Kidney epithelial cell (primary cell): ENCODE results near the gene WDR93. TPM values are rescaled to one million over a fixed set of nuclear protein-coding genes. Genes with fewer than 3 reads are reported as not detected.

Experiments
- DNase-seq: peaks from one replicate; pipeline ENCODE4 v3.0.0-alpha.2; 2010; ENCODE audit warnings: low read depth
- H3K27me3 ChIP-seq: 2 replicates; pipeline ENCODE4 v1.6.0; 2011; ENCODE audit warnings: low read length; ENCODE audit not compliant: control insufficient read depth, insufficient read depth
- H3K36me3 ChIP-seq: 2 replicates; pipeline ENCODE4 v1.5.1; 2011; ENCODE audit warnings: low read length; ENCODE audit not compliant: control insufficient read depth, insufficient read depth
- H3K4me3 ChIP-seq: 2 replicates; pipeline ENCODE4 v1.5.1; 2011; ENCODE audit warnings: low read depth, mild to moderate bottlenecking, control low read depth, low read length
- CTCF ChIP-seq: IDR thresholded peaks from 2 replicates; pipeline ENCODE4 v1.5.1; 2011; ENCODE audit warnings: mild to moderate bottlenecking, moderate library complexity, low read length, control low read depth, inconsistent platforms; ENCODE audit not compliant: insufficient read depth, poor library complexity, severe bottlenecking
- total RNA-seq: library from RNA; depleted of rRNA; stranded (reverse); fragments of >200 nt; gene quantifications from 2 replicates; pipeline ENCODE4 v1.2.3, GENCODE V29; 2015

The WDR93 gene
- total RNA-seq, 1 donor from 2014 or later: 0.25 TPM

GRCh38 chr15:89759835-89760234, 69.2 kb downstream of the WDR93 start:
- Histone ChIP-seq H3K36me3 (no peaks in the 10 kb centered on the region), H3K4me3 (no peak overlapping the region), H3K27me3 (no peaks in the 10 kb centered on the region)
- DNase-seq: no peak
- TF ChIP-seq CTCF: no peak

GRCh38 chr15:89760303-89761008, 69.8 kb downstream of the WDR93 start:
- peak; percentile 98 for TF ChIP-seq CTCF
- Histone ChIP-seq H3K36me3 (no peaks in the 10 kb centered on the region), H3K27me3 (no peaks in the 10 kb centered on the region), H3K4me3 (no peak overlapping the region)
- no peak for DNase-seq

- Histone ChIP-seq H3K27me3 (peaks cover 2% of the 10 kb centered on the region), H3K36me3 (no peaks in the 10 kb centered on the region), H3K4me3 (no peak overlapping the region)
- TF ChIP-seq CTCF: no peak
- no peak for DNase-seq
Measured at GRCh38 chr15:89761009-89761831, 70.6 kb downstream of the WDR93 start.

GRCh38 chr15:89761929-89762328, 71.3 kb downstream of the WDR93 start:
- DNase-seq: no peak
- H3K36me3 ChIP-seq: no peaks in the 10 kb centered on the region
- TF ChIP-seq CTCF: no peak
- H3K27me3 ChIP-seq: peaks cover 2% of the 10 kb centered on the region
- H3K4me3 ChIP-seq: no peak overlapping the region

- Histone ChIP-seq H3K36me3 (no peaks in the 10 kb centered on the region), H3K27me3 (peaks cover 2% of the 10 kb centered on the region), H3K4me3 (no peak overlapping the region)
- no peak for TF ChIP-seq CTCF
- DNase-seq: no peak
Measured at GRCh38 chr15:89765694-89766093, 75.1 kb downstream of the WDR93 start.
